ENCODE data around the gene GMEB2.

DNA sequence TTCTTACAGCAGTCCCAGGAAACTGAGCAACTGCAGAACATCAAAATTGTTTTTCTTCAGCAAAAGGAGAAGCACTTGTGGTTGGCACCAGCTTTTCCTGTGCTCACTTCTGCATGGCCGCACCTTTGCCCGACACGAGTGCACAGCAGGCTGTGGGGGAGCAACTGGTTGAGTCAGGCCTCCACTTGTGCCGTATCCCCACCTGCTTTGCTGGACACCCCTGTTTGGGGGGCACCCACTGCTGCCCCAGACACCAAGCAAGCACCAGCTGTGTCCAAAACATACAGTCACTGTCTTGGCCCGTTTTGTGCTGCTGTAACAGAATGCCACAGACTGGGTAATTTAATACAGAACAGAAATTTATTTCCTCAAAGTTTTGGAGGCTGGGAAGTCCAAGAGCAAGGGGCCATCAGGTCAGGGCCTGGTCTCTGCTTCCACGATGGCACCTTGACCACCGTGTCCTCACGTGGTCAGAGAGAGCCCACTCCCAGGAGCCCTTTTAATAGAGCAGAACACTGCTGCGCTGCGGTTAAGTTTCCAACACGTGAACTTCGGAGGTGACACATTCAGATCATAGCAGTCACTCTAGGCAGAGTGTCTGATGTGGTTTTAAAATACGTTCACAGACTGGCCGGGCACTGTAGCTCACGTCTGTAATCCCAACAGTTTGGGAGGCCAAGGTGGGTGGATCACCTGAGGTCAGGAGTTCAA, 8.7 kb upstream of the GMEB2 start:
- TF ChIP-seq ZNF384 (IDR thresholded peaks at IDR 0.05) (no peak), FOXA1 (IDR thresholded peaks at IDR 0.05) (no peak), BHLHE40 (IDR thresholded peaks at IDR 0.05; ENCODE audit: borderline replicate concordance) (no peak), L3MBTL2 (conservative IDR thresholded peaks at IDR 0.05) (no peak), SP1 (IDR thresholded peaks at IDR 0.05) (no peak), CTBP1 (IDR thresholded peaks at IDR 0.05; ENCODE audit: borderline replicate concordance) (no peak), FOXM1 (IDR thresholded peaks at IDR 0.05; ENCODE audit: borderline replicate concordance) (no peak)
- TF ChIP-seq, protein P1, sequence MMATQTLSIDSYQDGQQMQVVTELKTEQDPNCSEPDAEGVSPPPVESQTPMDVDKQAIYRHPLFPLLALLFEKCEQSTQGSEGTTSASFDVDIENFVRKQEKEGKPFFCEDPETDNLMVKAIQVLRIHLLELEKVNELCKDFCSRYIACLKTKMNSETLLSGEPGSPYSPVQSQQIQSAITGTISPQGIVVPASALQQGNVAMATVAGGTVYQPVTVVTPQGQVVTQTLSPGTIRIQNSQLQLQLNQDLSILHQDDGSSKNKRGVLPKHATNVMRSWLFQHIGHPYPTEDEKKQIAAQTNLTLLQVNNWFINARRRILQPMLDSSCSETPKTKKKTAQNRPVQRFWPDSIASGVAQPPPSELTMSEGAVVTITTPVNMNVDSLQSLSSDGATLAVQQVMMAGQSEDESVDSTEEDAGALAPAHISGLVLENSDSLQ (IDR thresholded peaks at IDR 0.05), result no peak
